C4-2B (cell line): ENCODE results near the gene ZNF428.

Source experiments
- H3K27ac ChIP-seq: fragments of 450-650 bp; 2 replicates; pipeline ENCODE4 v1.5.1; 2017
- CTCF ChIP-seq: fragments of 450-650 bp; conservative IDR thresholded peaks from 2 replicates; pipeline ENCODE4 v1.5.1; 2017; ENCODE audit warnings: mild to moderate bottlenecking
- ZFX ChIP-seq: fragments of 450-650 bp; IDR thresholded peaks from 2 replicates; pipeline ENCODE4 v1.6.1; 2017

ZNF428 gene

DNA sequence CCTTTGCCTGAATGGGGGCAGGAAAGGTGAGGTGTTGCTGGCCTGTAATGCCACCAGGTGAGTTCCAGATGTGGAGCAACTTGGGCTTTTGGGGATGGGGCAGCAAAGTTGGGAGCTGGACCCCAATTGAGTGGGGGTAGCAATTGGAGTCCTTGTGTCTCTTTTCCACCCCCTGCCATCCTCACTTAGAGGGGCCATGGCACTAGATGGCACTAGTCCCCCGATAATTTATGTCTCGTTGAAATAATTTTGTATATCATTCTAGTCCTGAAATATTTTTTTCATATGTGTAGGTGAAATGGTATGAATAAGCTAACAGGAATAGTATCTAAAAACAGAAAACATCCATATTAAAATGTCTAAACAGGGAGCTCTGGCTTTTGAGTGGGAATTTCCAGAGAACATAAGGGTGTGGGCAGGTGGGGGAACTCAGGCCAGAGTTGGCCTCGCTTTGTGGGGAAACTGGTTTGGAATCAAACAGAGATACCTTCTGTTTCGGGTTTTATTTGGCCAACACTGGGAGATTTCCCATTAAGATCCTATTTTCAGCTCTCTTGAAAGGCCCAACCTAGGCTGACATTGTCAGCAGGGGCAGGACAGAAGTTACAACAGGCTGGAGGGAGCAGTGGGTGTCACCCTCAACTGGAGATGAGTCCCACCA lies 19.7 kb downstream of the ZNF428 start:
- no peak overlapping the region for H3K27ac ChIP-seq
- TF ChIP-seq CTCF = no peak
- TF ChIP-seq ZFX = no peak

GRCh38 chr19:43598445-43599240 lies 20.8 kb downstream of the ZNF428 start:
- no peak for TF ChIP-seq CTCF
- TF ChIP-seq ZFX = no peak
- H3K27ac ChIP-seq = no peak overlapping the region

GRCh38 chr19:43597876-43598275 lies 21.6 kb downstream of the ZNF428 start:
- TF ChIP-seq CTCF (no peak), ZFX (no peak)
- H3K27ac ChIP-seq = no peak overlapping the region

DNA sequence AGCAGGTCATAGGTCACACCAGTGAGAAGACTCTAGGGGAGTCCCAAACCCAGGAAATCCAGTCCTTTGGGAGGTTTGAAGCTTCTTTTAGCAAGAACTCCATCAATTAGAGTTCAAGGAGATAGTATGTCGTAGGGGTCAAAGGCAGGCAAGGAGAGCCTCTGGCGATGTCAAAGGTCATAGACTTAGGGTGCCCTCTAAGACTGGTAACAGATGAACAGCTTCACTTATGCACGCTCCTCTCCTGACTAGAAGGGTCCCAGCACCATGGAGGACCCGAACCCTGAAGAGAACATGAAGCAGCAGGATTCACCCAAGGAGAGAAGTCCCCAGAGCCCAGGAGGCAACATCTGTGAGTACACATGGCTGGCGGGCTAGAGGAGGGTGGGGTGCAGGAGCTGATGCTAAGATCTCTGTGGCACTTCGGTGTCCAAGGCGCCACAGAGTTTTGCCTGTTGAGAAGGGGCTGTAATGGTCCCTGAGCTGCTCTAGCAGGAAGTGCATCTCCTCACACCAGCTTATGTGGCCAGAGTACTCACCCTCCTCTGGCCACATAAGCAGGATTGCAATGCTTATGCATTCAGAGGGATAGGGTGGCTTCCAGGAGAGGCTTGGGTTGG lies 22.5 kb downstream of the ZNF428 start:
- peak overlapping the region; percentile 82 for H3K27ac ChIP-seq

DNA sequence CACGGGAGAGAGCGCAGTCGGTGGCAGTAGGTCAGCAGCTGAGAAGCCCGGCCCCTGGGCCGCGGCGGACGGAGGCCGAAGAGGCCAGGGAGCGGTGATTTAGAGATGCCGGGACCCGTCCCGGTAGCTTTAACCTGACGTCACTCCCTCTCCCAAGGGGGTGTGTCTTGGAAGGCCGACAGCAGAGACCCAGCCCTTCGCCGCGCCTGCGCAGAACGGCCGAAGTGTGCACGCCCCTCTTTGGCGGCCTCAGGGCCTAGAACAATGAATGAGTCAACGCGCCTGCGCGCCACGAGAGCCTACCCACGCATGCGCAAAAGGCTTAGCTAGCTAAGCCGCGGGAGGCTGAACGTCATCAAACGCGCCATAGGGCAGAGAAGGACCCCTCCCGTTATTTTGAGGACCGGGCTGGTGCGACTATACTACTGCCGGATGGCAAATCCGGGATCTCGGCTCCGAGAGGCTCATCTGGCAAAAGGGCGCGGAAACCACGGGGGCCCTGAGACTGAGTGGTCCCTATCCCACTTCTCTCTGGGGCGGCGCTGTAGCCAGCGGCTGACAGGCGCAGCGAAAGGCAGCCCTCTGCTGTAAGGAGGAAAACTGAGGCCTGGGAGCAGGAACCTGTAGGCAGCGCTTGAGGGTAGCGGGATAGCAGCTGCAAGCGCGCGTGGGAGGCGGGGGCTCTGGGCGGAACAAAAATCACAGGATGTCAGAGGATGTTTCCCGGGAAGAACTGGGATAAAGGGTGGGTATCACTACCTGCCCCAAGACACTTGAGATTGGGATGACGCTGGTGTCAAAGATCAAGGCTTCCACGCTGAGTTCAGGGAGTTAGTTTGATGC lies 23.2 kb downstream of the ZNF428 start, which contains the start of the genes IRGQ and ZNF576:
IRGQ (minus strand) TSS at position 136 of the 843 bp plus-strand sequence. CDS start 796 bp downstream, outside the sequence.
ZNF576 (plus strand) TSS at position 597 of the 843 bp plus-strand sequence. CDS start 514 bp downstream, outside the sequence.
- H3K27ac ChIP-seq = peak within 1 kb of the TSS; percentile 82
- no peak for TF ChIP-seq CTCF
- no peak for TF ChIP-seq ZFX

More for the DNA sequence above, 22.5 kb downstream of the ZNF428 start:
- TF ChIP-seq CTCF (no peak), ZFX (no peak)

DNA sequence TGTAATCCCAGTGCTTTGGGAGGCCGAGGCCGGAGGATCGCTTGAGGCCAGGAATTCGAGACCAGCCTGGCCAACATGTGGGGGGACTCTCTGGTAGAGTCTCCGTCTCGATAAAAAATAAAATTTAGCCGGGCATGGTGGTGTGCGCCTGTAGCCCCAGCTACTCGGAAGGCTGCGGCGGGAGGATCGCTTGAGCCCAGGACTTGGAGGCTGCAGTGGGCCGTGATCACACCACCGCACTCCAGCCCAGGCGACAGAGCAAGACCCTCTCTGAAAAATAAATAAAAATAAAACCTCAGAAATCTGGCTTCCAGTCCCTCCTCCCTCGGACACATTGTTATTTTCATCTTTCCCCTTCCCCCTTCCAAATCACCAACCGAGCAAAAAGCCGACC lies 23.8 kb downstream of the ZNF428 start:
- peak overlapping the region; percentile 82 for H3K27ac ChIP-seq

More for the DNA sequence above, 23.8 kb downstream of the ZNF428 start:
- TF ChIP-seq ZFX (no peak), CTCF (no peak)
